ENCODE data around the gene MYOM1.
"Not testable (repeated sequence)": the region's sequence is repeated elsewhere in the genome, so short reads cannot be mapped to it uniquely, and the experiment has no call there.

The MYOM1 gene

DNA sequence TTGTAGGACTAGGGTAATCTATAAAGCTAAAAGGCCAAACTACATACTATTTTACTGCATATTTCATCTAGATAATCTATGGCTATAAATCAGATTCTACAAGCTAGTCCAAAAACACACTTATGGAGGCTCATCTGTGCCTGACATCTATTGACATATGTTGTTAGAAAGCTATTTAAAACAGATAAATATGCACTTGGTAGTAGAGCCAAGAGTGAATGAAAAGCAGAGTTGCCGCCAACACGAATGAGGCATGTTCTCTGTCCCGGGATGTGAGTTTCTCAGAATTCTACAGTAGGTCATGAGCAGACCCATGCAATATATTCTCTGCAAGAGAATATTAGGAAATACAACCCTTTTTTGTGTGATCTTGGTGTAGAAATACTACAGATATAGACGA, 140.1 kb downstream of the MYOM1 start:
- H3K27ac ChIP-seq = no peak overlapping the region
- TF ChIP-seq ZFX (IDR thresholded peaks at IDR 0.05) = no peak
- TF ChIP-seq, protein P1, sequence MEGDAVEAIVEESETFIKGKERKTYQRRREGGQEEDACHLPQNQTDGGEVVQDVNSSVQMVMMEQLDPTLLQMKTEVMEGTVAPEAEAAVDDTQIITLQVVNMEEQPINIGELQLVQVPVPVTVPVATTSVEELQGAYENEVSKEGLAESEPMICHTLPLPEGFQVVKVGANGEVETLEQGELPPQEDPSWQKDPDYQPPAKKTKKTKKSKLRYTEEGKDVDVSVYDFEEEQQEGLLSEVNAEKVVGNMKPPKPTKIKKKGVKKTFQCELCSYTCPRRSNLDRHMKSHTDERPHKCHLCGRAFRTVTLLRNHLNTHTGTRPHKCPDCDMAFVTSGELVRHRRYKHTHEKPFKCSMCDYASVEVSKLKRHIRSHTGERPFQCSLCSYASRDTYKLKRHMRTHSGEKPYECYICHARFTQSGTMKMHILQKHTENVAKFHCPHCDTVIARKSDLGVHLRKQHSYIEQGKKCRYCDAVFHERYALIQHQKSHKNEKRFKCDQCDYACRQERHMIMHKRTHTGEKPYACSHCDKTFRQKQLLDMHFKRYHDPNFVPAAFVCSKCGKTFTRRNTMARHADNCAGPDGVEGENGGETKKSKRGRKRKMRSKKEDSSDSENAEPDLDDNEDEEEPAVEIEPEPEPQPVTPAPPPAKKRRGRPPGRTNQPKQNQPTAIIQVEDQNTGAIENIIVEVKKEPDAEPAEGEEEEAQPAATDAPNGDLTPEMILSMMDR (conservative IDR thresholded peaks at IDR 0.05) = no peak

DNA sequence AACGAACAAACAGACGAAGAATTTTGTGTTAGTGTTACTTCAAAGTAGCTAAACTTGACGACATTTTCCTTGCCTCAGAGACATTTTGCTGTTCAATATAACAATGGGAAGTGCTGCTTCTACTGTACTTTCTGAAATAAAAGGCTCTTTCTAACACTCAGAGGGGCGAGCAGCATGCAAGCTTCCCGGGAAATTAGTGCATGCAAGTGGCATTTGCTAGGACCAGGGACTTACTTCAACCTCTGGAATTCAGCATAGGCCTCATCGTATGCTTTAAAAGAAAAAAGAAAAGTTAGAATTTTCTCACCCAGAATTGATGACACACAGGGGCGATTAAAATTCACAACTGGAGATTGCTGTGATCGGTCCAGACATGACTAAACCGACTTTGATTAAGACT, 144.3 kb downstream of the MYOM1 start:
- TF ChIP-seq, protein P1 (conservative IDR thresholded peaks at IDR 0.05) = no peak
- no peak for TF ChIP-seq ZFX (IDR thresholded peaks at IDR 0.05)
- H3K27ac ChIP-seq = no peak overlapping the region

DNA sequence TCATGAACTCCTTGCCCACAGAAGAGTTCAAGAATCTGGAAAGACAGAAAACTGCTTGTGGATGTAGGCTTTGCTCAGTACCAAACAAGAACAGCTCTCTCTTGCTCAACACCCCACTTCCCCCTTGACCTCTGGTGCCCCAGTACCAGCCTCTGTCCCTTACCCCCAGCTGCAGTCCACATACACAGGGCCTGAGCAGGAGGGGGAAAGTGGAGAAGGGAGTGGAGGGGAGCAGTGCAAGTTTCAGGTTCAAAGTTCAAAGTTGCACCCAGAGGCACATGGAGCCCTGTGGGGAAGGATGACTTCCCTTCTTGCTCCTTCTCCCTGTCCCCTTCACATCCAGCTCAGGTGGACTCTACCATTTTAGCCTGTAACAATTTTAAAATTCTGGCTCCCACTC, 145.7 kb downstream of the MYOM1 start:
- H3K27ac ChIP-seq = no peak overlapping the region

DNA sequence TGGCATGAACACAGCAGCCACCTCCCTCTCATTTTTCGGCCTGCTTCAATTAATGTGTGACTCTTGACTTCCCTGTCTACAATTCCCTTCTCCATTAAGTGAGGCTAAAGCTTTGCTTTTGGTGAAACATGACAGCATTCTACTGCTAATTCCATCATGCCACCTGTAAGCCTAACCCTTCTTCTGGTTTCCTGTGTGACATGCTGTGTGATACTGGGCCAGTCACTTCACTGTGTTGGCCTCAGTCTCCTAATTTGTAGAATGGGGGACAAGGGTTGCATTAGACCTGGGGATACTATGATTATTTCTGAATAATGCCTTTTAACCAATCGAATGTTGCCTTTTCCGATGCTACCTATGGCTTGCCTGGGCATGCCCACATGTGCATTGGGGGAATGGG, 146.4 kb downstream of the MYOM1 start:
- H3K27ac ChIP-seq = not testable (repeated sequence)

More for the DNA sequence above, 145.7 kb downstream of the MYOM1 start:
- no peak for TF ChIP-seq ZFX (IDR thresholded peaks at IDR 0.05)
- TF ChIP-seq, protein P1 (conservative IDR thresholded peaks at IDR 0.05) = no peak

DNA sequence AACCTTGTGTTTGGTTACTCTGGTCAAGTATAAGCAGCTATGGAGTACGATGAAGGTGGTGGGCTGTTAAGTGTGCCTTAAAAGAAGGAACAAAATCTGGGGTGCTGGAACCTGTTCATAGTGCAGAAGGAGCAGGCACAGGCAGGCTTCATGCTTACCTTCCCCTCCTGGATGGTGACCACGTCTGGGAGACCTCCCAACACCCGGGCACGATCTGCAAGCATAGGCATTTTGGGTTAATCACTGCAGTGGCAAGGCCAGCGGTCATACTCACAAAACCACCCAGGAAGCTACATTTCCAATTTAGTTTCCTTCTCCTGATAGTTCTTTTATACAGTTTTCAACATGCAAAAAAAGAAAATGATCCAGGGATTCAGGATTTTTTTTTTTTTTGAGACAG, 148.1 kb downstream of the MYOM1 start:
- no peak overlapping the region for H3K27ac ChIP-seq
- no peak for TF ChIP-seq ZFX (IDR thresholded peaks at IDR 0.05)
- TF ChIP-seq, protein P1 (conservative IDR thresholded peaks at IDR 0.05) = no peak

DNA sequence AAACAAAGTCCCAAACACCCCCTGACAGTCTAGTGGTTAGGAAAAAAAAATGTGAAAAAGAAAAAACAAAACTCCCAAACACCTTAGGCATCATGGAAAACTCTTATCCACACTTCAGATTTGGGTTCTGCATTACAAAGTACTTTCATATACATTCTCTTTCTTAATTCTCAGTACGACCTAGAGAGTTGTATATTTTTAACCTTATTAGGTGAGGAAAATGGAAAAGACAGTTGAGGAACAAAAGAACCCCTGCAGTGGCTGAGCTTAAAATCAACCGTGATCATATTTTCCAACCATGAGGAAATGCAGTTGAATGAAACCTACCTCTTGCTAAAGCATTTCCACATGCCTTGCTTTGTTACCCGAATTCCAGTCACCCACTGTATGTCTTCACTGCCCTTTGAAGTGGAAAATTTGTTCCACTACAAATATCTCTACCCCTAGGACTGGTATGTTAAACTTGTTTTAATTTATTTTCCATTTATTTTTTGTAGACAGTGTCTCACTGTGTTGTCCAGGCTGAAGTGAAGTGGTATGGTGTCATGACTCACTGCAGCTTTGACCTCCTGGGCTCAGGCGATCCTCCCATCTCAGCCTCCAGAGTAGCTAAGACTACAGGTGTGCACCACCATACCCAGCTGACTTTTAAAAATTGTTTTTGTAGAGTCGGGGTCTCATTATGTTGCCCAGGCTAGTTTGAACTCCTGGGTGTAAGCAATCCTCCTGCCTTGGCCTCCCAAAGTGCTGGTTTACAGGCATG, 149.9 kb downstream of the MYOM1 start:
- H3K27ac ChIP-seq = no peak overlapping the region
- no peak for TF ChIP-seq ZFX (IDR thresholded peaks at IDR 0.05)
- TF ChIP-seq, protein P1 (conservative IDR thresholded peaks at IDR 0.05) = no peak

DNA sequence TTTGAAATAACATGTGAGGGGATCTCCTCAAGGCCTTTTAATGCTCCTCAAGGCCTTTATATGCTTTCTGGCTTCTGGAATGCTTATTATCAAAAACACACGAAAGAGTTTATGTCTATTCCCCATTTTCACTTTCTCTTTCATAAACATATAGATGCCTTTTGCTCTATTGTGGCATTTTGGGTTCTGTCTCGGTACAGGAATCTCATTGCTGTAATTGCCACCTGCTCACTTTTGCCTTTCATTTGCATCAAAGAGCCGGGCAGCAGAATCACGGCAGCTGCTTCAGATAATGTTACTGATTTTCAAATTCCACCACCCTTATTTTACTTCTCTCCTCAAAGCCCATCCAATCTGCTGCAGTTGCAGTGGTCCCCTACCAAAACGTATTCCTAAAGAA, 152.0 kb downstream of the MYOM1 start:
- no peak overlapping the region for H3K27ac ChIP-seq
- TF ChIP-seq, protein P1 (conservative IDR thresholded peaks at IDR 0.05) = no peak
- no peak for TF ChIP-seq ZFX (IDR thresholded peaks at IDR 0.05)

DNA sequence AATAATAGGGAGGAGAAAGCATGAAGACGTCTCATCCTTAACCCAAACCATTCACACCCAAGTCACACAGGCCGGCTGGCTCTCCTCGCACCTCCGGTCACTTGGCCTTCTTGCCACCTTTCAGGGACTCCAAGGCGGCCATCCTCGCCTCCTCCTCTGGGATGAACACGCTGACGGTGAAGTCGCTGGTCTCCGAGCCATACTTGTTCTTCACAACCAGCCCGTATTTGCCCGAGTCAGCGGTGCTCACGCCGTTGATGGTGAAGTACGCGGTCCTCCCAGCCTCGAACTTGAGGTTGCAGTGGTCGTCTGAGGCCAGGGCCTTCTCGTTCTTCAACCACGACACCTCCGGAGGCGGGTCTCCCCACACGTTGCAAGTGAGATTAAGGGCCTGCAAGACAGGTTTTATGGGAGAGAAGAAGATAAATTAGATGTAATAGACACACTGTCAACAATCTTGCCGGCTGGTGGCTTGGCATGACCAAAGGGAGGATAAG, 152.6 kb downstream of the MYOM1 start:
- no peak overlapping the region for H3K27ac ChIP-seq
- TF ChIP-seq ZFX (IDR thresholded peaks at IDR 0.05) = no peak
- TF ChIP-seq, protein P1 (conservative IDR thresholded peaks at IDR 0.05) = no peak
